Stimulated activated effector memory CD8-positive, alpha-beta T cell treated with anti-CD3 and anti-CD28 coated beads, Interleukin-12 subunit alpha, Interleukin-12 subunit beta, amount 100 ng/mL, for 72 hours (primary cell): ENCODE results near the gene PITPNB.

ENCODE experiments used
- ATAC-seq: fragments of 150-1000 bp; cut with Tn5 transposase; 2 replicates; pipeline ENCODE4 v1.10.0; 2021
- DNase-seq, 2 donors: peaks; one replicate each; pipeline ENCODE4 v3.0.0; 2021 to 2022; ENCODE audit warnings: low spot score in 2 of 2
- H3K27ac Mint-ChIP-seq: one replicate; pipeline ENCODE4 v1.8.0; 2022; ENCODE audit warnings: mild to moderate bottlenecking, mixed read lengths
- H3K36me3 Mint-ChIP-seq: one replicate; pipeline ENCODE4 v1.8.0; 2022; ENCODE audit warnings: mild to moderate bottlenecking, mixed read lengths
- H3K4me1 Mint-ChIP-seq: one replicate; pipeline ENCODE4 v1.8.0; 2022; ENCODE audit warnings: mixed read lengths
- H3K4me3 Mint-ChIP-seq: one replicate; pipeline ENCODE4 v1.8.0; 2022; ENCODE audit warnings: mild to moderate bottlenecking, mixed read lengths
- H3K9me3 Mint-ChIP-seq: one replicate; pipeline ENCODE4 v1.8.0; 2022; ENCODE audit warnings: mixed read lengths

The PITPNB gene

DNA sequence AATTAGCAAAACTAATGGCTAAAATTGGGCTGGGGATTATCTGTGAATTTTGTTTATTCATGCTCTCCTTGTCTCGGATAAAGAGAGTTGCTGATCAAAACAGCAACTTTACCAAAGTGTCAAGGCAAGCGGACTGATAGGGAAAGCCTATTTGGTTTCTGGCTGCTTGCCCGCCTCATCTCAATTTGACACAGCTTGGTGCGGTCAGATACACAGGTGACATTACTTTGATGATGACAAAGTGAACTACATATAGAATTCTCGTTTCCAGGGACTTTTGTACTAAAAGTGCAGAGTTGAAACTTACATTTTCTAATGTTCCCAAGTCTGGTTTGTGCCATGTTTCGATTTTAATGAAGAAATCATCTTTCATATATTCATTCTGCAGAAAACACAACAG lies 22.8 kb downstream of the PITPNB start:
- DNase-seq: peak in 1 of 2 donors; percentile 65
- Mint-ChIP-seq H3K27ac (no peak overlapping the region), H3K36me3 (peaks cover 100% of the 10 kb centered on the region), H3K4me3 (no peak overlapping the region), H3K9me3 (no peaks in the 10 kb centered on the region), H3K4me1 (peaks cover 19% of the 10 kb centered on the region)
- ATAC-seq: peak; percentile 75

DNA sequence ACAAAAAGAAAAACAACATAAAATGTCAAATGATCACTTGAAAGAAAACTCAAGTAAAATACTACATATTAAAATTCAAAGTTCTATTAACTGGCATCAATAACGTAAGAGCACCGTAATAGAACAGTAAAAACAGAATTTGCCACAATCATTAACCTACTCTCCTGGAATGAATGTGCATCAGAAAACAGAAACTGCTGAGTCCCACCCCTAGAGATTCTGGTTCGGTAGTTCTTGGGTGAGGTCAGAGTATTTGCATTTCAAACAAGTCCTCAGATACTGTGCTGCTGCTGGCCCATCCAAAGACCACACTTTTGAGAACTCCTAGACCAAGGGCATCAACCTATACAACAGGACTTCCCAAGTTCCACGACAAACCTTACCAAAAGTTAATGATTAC lies 23.5 kb downstream of the PITPNB start:
- no peak for DNase-seq
- no peak overlapping the region for H3K27ac Mint-ChIP-seq
- peaks cover 100% of the 10 kb centered on the region for H3K36me3 Mint-ChIP-seq
- peak; percentile 77 for ATAC-seq
- H3K9me3 Mint-ChIP-seq: no peaks in the 10 kb centered on the region
- no peak overlapping the region for H3K4me3 Mint-ChIP-seq
- peaks cover 13% of the 10 kb centered on the region for H3K4me1 Mint-ChIP-seq

- H3K36me3 Mint-ChIP-seq: peaks cover 100% of the 10 kb centered on the region
- H3K4me3 Mint-ChIP-seq: no peak overlapping the region
- peak overlapping the region; percentile 79 for H3K27ac Mint-ChIP-seq
- H3K9me3 Mint-ChIP-seq: no peaks in the 10 kb centered on the region
- peaks cover 16% of the 10 kb centered on the region for H3K4me1 Mint-ChIP-seq
- no peak for DNase-seq
- no peak for ATAC-seq
Measured at GRCh38 chr22:27892811-27893210, 26.2 kb downstream of the PITPNB start.

DNA sequence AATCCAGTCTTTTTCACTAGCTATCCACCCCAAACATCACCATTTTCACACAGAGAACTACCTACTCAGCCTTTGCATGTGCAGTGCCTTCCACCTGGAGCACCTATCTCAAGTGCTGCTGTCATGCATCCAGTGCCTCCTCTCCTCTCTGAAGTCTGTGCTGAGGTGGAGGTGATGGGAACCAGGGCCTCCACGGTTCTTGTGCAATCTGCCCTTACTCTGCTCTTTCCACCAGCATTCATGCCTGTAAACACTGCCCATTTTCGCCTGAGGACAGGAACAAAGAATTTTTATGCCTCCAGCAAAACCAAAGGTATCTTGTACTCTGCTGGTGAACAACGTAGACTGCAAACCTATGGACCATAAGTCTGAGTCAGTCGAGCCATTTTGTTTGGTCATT lies 27.0 kb downstream of the PITPNB start:
- no peak overlapping the region for H3K4me3 Mint-ChIP-seq

GRCh38 chr22:27888310-27888709 lies 30.7 kb downstream of the PITPNB start:
- Mint-ChIP-seq H3K4me1 (peaks cover 13% of the 10 kb centered on the region), H3K36me3 (peaks cover 98% of the 10 kb centered on the region), H3K9me3 (no peaks in the 10 kb centered on the region), H3K27ac (no peak overlapping the region), H3K4me3 (no peak overlapping the region)
- DNase-seq (no peak), ATAC-seq (no peak)

More for the DNA sequence above, 27.0 kb downstream of the PITPNB start:
- no peak for ATAC-seq
- Mint-ChIP-seq H3K4me1 (peaks cover 20% of the 10 kb centered on the region), H3K9me3 (no peaks in the 10 kb centered on the region), H3K27ac (peak overlapping the region; percentile 79), H3K36me3 (peaks cover 98% of the 10 kb centered on the region)
- no peak for DNase-seq

DNA sequence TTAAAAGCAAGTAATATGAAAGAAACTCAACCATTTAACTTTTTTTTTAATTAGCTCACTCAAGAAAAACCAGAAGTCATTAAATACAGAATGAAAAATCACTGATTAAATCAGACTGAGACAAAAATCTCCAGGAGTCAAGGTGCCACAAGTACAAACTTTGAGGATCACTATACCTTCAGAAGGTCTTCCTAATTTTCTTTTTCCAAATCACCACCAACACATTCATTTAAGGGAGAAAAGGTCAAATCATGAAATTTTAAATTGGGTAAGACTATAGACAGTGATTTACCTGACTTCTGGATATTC lies 32.3 kb downstream of the PITPNB start:
- DNase-seq: no peak
- H3K36me3 Mint-ChIP-seq: peaks cover 95% of the 10 kb centered on the region
- no peaks in the 10 kb centered on the region for H3K9me3 Mint-ChIP-seq
- H3K27ac Mint-ChIP-seq: no peak overlapping the region
- H3K4me1 Mint-ChIP-seq: peaks cover 13% of the 10 kb centered on the region
- ATAC-seq: no peak
- no peak overlapping the region for H3K4me3 Mint-ChIP-seq

GRCh38 chr22:27885977-27886842 lies 32.8 kb downstream of the PITPNB start:
- peaks cover 13% of the 10 kb centered on the region for H3K4me1 Mint-ChIP-seq
- peak; percentile 14 to 56 for DNase-seq
- H3K27ac Mint-ChIP-seq: no peak overlapping the region
- H3K4me3 Mint-ChIP-seq: no peak overlapping the region
- no peaks in the 10 kb centered on the region for H3K9me3 Mint-ChIP-seq
- ATAC-seq: no peak
- H3K36me3 Mint-ChIP-seq: peaks cover 89% of the 10 kb centered on the region

GRCh38 chr22:27883656-27884350 lies 35.3 kb downstream of the PITPNB start:
- ATAC-seq: no peak
- no peak for DNase-seq
- H3K36me3 Mint-ChIP-seq: peaks cover 80% of the 10 kb centered on the region
- H3K27ac Mint-ChIP-seq: no peak overlapping the region
- peaks cover 18% of the 10 kb centered on the region for H3K4me1 Mint-ChIP-seq
- H3K4me3 Mint-ChIP-seq: no peak overlapping the region
- H3K9me3 Mint-ChIP-seq: no peaks in the 10 kb centered on the region

- Mint-ChIP-seq H3K27ac (no peak overlapping the region), H3K9me3 (no peaks in the 10 kb centered on the region), H3K36me3 (peaks cover 76% of the 10 kb centered on the region), H3K4me3 (no peak overlapping the region), H3K4me1 (peaks cover 16% of the 10 kb centered on the region)
- no peak for DNase-seq
- no peak for ATAC-seq
Measured at GRCh38 chr22:27882507-27883290, 36.4 kb downstream of the PITPNB start.

- H3K9me3 Mint-ChIP-seq: no peaks in the 10 kb centered on the region
- DNase-seq (no peak), ATAC-seq (no peak)
- H3K4me3 Mint-ChIP-seq: no peak overlapping the region
- H3K4me1 Mint-ChIP-seq: peaks cover 13% of the 10 kb centered on the region
- no peak overlapping the region for H3K27ac Mint-ChIP-seq
- peaks cover 78% of the 10 kb centered on the region for H3K36me3 Mint-ChIP-seq
Measured at GRCh38 chr22:27881421-27881820, 37.6 kb downstream of the PITPNB start.

DNA sequence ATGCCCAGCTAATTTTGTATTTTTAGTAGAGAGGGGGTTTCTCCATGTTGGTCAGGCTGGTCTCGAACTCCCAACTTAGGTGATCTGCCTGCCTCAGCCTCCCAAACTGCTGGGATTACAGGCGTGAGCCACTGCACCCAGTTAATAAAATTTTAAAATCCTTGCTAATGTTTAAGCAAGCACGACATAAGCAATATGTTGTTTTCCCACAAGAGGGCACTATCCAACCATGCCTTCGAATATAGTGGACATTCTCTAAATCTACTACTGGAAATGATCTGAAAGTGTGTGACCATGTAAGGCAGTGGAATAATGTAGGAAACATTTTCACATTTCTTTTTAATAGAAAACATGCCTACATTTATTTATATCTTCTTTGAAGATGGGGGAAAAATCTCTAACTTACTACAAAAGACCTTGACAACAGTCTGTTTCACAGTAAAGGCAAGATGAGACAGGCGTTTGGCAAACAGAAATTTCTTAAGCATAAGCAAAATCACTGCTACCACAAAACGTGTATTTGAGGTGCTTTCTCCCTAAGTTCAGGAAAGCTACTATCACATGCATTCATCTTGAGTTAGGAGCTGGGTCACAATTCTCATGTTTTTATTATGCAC lies 38.2 kb downstream of the PITPNB start:
- Mint-ChIP-seq H3K4me3 (no peak overlapping the region), H3K27ac (no peak overlapping the region), H3K9me3 (no peaks in the 10 kb centered on the region), H3K36me3 (peaks cover 78% of the 10 kb centered on the region), H3K4me1 (peaks cover 17% of the 10 kb centered on the region)
- ATAC-seq: peak; percentile 37
- DNase-seq: no peak

DNA sequence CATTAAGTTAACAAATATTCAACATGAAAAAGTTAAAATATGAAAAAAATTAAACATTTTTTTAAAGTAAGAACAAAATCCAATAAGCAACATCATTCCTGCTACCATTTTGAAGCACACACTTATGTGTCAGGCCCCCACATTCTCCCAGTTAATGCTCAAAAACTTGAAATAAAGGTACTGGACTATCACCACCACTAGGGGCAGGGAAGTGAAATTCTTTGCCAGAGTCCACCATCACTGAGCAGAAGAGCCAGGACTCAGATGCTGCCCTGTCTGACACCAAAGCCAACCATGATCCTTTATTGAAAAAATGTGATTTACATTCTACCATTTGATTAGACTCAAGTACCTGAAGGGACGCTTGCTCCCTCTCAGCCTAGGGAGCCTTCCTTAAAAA lies 39.1 kb downstream of the PITPNB start:
- Mint-ChIP-seq H3K27ac (no peak overlapping the region), H3K9me3 (no peaks in the 10 kb centered on the region), H3K36me3 (peaks cover 77% of the 10 kb centered on the region), H3K4me3 (no peak overlapping the region), H3K4me1 (peaks cover 25% of the 10 kb centered on the region)
- peak; percentile 45 for ATAC-seq
- DNase-seq: no peak

GRCh38 chr22:27878541-27878940 lies 40.5 kb downstream of the PITPNB start:
- Mint-ChIP-seq H3K27ac (peak overlapping the region; percentile 29), H3K36me3 (peaks cover 77% of the 10 kb centered on the region), H3K4me3 (no peak overlapping the region), H3K9me3 (no peaks in the 10 kb centered on the region), H3K4me1 (peaks cover 32% of the 10 kb centered on the region)
- ATAC-seq: no peak
- DNase-seq: no peak

DNA sequence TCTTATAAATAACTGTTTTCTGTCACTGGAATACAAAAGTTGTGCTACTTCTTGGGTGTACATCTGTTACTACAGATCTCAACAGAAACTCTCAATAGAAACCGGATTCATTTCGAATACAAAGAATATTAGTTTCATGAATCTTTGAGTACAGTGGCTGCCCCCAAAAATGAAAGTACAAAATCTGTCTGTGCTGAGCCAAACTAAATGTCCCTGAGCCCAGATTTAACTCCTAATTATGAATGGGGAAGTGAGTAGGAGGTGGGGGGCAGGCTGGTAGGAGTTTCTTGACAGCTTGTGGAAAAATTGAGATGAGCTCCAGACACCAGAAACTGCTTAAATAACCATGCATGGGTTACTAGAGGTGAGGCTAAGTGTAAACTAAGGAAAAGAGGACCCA lies 41.6 kb downstream of the PITPNB start:
- H3K27ac Mint-ChIP-seq: no peak overlapping the region
- peaks cover 78% of the 10 kb centered on the region for H3K36me3 Mint-ChIP-seq
- ATAC-seq: no peak
- no peaks in the 10 kb centered on the region for H3K9me3 Mint-ChIP-seq
- H3K4me1 Mint-ChIP-seq: peaks cover 32% of the 10 kb centered on the region
- DNase-seq: no peak
- no peak overlapping the region for H3K4me3 Mint-ChIP-seq

- peaks cover 80% of the 10 kb centered on the region for H3K36me3 Mint-ChIP-seq
- no peak for ATAC-seq
- H3K9me3 Mint-ChIP-seq: no peaks in the 10 kb centered on the region
- DNase-seq: no peak
- no peak overlapping the region for H3K27ac Mint-ChIP-seq
- H3K4me3 Mint-ChIP-seq: no peak overlapping the region
- peaks cover 32% of the 10 kb centered on the region for H3K4me1 Mint-ChIP-seq
Measured at GRCh38 chr22:27876684-27877083, 42.4 kb downstream of the PITPNB start.
